HepG2 (cell line): Measurements from ENCODE around the gene CTNNAL1.

ENCODE experiments used
- CTCF ChIP-seq: sonication (generic); formaldehyde crosslinking; IDR thresholded peaks from 2 replicates; pipeline ENCODE4 v1.5.0; 2020; ENCODE audit warnings: mild to moderate bottlenecking, missing genetic modification reagents, moderate library complexity
- KDM5A ChIP-seq: fragments of 200-600 bp; sonication (generic); IDR thresholded peaks from 2 replicates; pipeline ENCODE4 v1.7.0; 2018; ENCODE audit warnings: antibody characterized with exemption, mild to moderate bottlenecking, low read length, borderline replicate concordance
- NR3C1 ChIP-seq: sonication (generic); formaldehyde crosslinking; IDR thresholded peaks from 2 replicates; pipeline ENCODE4 v1.4.0; 2020; ENCODE audit warnings: missing genetic modification reagents
- ZNF333 ChIP-seq: sonication (generic); formaldehyde crosslinking; IDR thresholded peaks from 2 replicates; pipeline ENCODE4 v1.4.0; 2020; ENCODE audit warnings: mild to moderate bottlenecking, missing genetic modification reagents, borderline replicate concordance

- TF ChIP-seq NR3C1 (CRISPR knock-in tag) = no peak
- no peak for TF ChIP-seq ZNF333 (CRISPR knock-in tag)
- no peak for TF ChIP-seq KDM5A
- no peak for TF ChIP-seq CTCF (CRISPR knock-in tag)
Observed at GRCh38 chr9:109012009-109012875, 1.1 kb downstream of the CTNNAL1 start.
